ENCODE measurements around the gene CPEB3.
"Not testable (repeated sequence)": the region's sequence is repeated elsewhere in the genome, so short reads cannot be mapped to it uniquely, and the experiment has no call there.

Gene CPEB3

DNA sequence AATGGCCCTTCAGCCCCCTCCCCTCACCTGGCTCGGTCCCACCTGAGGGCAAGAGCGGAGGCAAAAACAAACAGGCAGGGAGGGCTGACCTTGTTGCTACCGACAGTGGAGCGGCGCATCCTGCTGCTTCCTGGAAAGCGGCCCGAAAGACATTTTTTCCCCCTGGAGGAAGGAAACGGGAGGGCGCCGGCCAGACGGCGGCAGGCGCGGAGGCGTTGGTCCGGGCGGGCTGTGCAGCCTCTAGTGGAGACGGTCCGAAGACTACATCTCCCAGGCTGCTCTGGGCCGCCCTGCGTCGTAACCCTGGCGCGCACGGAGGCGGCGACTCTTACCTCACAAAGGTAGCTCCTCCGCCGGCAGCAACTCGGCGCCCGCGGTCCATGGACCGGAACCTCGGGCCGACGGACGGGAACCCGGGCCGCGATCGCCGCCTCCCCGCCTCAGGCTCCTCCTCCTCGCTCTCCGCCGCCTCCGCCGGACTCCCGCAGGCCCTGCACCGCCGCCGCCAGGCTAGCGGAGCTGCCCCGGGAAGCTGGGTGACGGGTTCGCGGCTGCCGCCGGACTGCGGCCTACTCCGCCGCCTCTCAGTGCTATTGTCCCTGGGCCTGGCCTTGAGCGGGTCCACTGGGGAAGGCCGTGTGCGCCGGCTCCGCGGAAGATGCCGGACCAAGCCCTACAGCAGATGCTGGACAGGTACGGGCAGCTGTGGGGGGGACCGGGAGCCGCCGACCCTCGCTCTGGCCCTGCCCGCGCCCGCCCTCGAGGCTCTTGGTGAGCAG lies at the start of gene CPEB3, which contains the start of gene MARCHF5:
Gene CPEB3, minus strand, starts transcription at position 242 of the 779 bp plus-strand sequence. CDS start 50,728 bp downstream, outside the sequence.
Gene MARCHF5, plus strand, starts transcription at position 331 of the 779 bp plus-strand sequence. Its CDS starts 328 bp downstream, at position 659.
- peak; percentile 94 for DNase-seq

DNA sequence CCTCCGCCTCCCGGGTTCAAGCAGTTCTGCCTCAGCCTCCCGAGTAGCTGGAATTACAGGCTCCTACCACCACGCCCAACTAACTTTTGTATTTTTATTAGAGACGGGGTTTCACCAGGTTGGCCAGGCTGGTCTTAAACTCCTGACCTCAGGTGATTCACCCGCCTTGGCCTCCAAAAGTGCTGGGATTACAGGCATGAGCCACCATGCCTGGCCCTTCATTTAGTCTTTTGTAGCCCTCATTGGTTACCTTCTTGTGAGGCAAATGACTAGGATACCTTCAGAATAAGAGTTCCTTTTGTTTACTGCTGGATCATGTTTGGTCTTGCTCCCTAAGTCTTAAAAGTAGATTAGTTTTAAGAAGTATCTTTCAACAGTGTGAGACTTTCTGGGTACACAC lies 39.0 kb upstream of the CPEB3 start:
- not testable (repeated sequence) for DNase-seq

DNA sequence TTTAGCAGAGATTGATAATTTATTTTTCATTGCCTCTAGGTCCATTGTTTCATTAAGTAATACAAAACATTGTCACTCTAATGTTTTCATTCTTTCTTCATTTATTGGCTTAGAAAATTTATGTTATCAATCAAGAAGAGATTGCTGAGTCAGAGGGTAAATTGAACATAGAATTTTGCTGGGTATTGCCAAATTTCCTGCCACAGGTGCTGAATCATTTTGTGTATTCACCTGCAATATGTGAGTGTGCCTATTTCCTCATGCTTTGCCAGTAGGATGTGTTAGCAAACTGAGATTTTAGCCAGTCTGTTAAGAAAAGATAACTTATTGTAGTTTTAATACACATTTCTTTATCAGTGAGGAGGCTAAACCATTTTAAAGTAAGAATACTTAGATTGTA lies 38.1 kb upstream of the CPEB3 start:
- DNase-seq: no peak

DNA sequence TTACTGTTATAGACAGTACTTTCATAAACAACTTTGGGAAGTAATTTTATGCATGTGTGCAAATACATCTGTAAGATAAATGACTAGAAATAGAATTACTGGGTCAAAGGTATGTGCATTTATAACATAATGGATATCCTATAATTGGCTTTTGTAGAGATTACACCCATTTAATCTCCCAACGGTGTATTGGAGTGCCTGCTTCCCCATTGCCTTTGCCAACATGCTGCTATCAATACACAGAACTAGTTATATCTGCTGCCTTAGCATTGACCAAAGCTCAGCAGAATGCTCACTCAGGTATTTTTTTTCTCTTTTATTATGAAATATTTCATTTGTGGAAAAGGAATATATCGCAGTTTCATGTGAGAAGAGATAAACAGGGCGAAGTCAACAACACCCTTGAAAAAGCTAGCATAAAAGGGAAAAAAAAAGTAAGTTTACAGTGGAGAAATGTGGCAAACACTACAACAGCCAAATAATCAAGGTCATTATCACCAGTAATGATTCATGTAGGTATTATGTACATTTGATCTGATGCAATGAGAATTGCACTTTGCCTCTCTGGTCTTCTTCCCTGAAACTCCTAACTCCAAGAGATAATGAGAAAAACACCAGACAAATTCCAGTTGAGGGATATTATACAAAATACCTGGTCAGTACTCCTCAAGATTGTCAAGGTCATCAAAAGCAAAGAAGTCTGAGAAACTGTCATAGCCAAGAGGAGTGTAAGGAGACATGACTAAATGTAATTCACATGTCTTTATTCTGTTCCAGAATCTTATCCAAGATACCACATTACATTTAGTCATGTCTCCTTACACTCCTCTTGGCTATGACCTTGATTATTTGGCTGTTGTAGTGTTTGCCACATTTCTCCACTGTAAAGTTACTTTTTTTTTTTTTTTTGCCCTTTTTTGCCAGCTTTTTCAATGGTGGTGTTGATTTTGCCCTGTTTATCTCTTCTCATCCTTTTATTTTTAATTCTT lies 36.9 kb upstream of the CPEB3 start:
- DNase-seq: no peak

DNA sequence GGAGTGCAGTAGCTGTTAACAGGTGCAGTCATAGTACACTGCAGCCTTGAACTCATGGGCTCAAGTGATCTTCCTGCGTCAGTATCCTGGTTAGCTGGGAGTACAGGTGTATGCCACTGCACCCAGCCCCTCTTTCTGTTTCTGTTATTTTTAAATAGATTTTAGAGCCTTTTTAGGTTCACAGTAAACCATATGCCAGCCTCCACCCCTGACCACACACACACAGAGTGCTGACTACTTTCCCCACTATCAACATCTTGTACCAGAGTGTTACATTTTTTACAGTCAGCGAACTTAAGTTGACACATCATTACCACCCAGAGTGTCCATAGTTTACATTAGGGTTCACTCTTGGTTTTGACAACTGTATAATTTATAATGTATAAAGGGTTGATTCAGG lies 32.2 kb upstream of the CPEB3 start:
- no peak for DNase-seq

DNA sequence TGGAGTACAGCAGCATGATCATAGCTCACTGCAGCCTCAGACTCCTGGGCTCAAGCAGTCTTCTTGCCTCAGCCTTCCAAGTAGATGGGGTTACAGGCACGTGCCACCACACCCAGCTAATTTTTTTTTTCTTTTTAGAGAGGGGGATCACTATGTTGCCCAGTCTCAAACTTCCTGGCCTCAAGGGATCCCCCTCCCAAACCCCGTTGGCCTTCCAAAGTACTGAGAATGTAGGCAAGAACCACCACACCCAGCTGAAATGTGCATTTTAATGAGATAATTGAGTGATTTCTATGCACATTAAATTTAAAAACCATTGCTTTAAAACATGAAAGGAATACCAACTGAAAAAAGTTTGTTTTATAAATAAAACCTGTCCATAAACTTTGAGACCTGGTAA lies 25.7 kb upstream of the CPEB3 start:
- no peak for DNase-seq

DNA sequence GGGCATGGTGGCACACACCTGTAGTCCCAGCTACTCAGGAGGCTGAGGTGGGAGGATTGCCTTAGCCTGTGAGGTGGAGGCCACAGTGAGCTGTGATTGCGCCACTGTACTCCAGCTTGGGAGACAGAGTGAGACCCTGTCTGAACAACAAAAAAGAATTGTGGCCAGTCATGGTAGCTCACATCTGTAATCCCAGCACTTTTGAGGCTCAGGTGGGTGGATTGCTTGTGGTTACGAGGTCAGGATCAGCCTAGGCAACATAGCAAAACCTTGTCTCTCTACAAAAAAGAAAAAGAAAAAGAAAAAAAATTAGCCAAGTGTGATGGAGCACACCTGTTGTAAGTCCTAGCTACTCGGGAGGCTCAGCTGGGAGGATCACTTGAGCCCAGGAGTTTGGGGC lies 22.9 kb upstream of the CPEB3 start:
- no peak for DNase-seq

DNA sequence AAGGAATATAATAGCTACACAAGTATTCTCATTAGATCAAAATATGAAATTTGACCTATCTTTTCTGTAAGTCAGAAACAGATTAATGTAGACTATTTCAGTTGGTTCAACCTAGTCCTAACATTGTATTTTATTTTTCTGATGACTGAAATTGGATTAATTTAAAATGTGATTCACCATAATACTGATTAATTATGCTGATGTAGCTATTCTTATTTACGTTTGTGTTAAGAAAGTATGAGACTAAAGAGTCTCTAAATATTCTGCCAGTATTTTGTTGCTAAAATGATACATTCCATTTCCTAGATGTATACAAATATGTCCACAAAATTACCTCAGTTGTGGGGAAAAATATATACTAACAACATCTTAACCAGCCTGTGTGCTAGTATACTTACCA lies 18.4 kb upstream of the CPEB3 start:
- no peak for DNase-seq

DNA sequence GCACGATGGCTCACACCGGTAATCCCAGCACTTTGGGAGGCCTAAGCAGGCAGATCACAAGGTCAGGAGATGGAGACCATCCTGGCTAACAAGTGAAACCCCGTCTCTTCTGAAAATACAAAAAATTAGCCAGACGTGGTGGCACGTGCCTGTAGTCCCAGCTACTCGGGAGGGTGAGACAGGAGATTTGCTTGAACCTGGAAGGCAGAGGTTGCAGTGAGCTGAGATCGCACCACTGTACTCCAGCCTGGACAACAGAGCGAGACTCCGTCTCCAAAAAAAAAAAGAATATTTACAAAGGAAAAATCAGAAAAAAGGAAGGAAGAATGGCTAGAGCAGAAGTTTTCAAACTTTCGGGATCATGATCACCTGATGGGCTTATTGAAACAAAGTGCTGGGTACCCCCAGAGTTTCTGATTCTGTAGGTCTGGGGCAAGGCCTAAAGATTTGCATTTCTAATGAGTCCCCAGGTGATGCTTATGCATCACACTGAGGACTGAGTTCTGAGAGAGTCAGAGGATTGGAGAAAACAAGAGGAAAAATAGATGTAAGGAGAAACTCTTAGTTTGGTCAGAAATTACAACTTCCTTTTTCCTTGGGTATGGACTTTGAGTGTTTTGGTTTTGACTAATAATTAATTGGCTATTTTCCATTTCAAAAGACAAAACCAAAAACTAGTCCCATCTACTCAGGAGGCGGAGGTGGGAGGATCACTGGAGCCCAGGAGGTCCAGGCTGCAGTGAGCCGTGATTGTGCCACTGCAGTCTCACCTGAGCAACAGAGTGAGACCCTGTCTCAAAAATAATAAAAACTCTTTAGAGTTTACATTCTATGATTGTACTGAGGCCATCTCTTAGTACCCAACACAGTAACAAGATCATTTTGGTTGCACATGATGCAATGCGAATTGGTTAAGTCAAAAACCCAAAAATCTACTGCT lies 14.5 kb upstream of the CPEB3 start:
- DNase-seq: no peak

DNA sequence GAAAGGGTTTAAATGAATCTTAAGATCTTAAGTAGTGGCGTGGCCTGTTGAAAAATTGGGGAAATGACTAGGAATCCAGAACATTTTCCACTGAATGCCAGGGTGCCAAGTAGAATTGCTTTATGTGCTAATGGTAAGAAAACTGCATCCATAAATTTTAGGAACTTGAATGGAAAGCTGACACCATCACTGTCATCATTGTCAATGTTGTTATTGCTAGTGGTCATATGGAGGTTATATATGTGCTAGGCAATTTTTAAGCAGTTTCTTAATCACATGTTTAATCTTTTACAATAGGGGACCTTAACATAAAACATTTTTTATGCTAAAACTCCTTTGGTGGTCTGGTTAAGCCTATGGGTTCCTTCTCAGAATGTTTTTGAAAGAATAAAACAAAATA lies 13.2 kb upstream of the CPEB3 start:
- no peak for DNase-seq

DNA sequence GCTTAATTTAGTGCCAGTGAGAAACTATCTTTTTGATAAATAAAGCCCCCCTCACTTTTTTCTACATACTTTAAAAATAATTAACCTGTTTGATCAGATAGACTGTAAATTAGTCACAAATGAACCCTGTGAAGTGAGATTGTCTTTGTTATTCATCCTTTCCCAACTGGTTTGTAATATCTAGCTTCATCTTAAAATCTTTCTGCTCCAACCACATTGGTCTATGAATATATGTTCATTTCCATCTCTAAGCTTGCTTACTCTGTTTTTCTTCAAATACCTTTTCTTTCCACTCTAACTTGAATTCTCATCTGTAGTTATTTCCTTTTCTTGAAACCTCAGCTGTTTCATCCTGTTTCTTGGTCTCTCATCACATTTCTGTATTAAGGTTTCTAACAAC lies 12.2 kb upstream of the CPEB3 start:
- no peak for DNase-seq

DNA sequence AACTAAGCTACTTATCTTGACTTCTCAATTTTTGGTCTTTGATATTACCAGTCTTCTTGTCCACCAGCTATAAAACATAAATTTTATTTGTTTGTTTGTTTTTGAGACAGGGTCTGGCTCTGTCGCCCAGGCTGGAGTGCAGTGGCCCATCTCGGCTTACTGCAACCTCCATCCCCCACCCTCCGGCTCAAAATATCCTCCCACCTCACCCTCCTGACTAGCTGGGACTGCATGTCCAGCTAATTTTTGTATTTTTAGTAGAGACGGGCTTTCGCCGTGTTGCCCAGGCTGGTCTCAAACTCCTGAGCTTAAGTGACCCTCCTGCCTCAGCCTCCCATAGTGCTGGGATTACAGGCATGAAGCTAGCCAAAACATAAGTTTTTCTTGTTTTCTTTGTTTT lies 7.6 kb upstream of the CPEB3 start:
- no peak for DNase-seq

DNA sequence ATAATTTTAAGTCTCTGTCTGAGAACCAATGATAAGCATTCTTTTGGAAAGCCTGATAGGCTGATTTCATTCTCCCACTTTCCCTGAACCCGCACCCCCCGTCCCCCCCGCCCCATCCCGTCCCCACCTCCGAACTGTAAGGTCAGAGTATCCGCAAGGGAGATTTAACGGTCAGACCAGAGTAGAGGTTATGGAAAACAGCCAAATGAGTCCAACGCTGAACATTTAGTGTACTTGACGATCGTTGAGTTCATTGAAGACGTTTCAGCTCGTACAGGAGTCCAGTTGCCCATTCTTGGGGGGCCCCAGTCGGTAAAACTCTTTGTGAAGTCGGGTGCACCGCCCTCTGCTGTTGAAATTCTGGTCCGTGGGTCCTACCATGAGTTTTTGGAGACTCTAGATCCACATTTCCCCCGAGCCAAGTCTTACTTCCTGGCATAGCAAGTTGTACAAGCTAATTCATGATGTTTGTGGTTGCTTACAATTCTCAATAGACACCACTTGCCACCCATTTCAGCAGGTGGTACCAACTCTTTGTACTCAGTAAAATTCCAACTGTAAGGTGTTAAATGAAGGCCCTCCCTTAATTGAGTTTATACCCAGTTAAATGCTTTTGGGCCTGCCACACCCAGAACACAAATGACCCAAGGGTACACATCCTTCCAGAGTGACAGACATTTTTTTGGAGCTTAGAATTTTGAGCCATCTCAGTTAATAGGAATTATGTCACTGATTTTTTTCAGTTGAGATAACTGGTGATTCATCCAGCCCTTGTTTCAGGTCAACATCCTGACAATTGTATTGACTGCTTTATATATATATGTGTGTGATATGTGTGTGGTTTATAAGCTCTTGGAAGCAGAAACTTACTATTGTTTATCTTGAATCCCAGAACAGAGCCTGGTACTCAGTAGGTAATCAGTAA lies 1.3 kb upstream of the CPEB3 start:
- DNase-seq: peak; percentile 32

DNA sequence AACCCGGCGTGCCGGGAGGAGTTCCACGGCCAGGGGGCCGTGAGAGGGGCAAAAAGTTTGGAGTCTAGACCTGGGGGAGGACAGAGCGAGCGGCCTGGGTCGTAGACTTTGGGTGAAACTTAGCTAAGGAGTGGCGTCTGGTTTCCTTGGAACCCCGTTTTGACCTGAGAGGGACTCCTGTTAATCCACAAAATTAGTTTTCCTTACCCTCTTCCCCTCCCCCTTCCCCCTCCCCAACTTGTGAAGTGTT lies 663 bp upstream of the CPEB3 start:
- DNase-seq: no peak

DNA sequence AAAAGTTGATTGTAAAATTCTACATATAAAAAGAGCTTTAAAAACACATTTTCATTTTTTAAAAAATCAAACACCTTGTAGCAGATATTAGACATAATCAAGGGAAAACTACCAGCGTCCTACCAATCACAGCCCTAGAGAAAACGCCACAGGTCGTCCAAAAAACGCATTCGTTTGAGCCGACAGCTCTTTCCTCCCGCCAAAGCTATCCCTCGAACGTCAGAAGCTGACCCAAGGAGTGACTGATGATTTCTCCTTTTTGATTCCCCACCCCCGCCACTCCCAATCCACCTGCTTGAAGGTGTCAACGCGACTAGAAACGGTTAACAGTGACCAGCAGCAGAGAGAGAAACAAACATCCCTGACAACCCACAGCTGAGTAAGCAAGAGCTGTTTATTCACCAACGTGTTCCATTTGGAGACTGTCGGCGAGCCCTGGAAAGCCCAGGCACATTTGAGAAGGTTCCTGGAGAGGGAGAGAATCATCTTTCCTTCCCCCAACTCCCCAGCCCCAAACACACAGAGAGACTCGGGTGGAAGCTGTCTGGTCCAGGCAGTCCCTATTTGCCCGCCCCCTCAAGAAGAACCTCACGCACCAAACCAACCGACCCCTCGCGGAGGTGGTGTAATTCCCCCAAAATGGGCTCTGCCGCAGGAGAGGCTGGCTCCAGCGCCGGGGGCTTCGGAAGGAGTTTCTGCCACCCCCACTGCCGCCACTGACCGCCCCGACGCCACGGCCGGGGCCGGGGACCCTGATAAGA lies 622 bp downstream of the CPEB3 start:
- DNase-seq: peak; percentile 22

DNA sequence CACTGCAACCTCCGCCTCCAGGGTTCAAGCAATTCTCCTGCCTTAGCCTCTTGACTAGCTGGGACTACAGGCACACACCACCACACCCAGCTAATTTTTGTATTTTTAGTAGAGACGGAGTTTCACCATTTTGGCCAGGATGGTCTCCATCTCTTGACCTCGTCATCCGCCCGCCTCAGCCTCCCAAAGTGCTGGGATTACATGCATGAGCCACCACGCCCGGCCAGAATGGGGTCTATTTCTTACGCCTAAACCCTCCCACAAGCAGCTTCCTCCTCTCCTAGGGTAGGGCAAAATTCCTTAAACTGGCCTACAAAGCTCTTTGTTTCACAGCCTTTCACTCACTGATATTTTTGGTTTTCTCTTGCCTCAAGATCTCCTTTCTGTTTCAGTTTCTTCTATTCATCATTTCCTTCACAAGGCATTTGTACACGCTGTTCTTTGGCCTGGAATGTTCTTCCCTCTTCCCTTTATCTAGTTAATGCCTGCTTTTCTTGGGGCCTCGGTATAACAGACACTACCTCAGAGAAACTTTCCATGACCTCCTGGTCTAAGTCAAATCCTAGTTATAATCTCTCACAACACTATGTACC lies 6.7 kb downstream of the CPEB3 start:
- no peak for DNase-seq

DNA sequence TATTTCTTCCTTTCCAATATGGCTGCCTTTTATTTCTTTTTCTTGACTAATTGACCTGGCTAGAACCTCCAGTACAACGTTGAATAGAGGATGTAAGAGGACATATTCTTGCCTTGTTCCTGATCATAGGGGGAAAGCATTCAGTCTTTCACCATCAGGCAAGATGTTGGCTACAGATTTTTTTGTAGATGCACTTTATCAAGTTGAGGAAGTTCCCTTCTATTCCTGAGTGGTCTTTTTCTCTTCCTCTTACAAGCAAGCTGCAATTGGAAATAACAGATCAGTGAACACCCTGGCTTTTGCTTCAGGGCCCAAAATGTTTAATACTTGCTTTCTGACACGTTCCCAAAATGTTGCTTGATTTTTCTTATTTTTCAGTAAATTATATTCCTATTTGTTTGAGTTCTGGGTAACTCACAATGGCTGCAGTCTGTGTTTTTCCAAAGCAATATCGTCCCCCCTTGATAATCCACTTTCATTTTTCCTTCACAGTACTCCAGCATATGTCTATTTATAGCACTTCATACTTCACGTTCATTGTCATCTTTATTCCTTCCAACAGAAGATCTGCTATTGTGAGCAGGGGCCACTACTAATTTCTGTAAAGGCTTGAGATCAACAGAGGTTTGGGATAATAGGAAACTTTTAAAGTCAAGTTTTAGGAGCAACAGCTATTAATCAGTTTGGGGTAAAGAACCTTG lies 11.7 kb downstream of the CPEB3 start:
- no peak for DNase-seq

DNA sequence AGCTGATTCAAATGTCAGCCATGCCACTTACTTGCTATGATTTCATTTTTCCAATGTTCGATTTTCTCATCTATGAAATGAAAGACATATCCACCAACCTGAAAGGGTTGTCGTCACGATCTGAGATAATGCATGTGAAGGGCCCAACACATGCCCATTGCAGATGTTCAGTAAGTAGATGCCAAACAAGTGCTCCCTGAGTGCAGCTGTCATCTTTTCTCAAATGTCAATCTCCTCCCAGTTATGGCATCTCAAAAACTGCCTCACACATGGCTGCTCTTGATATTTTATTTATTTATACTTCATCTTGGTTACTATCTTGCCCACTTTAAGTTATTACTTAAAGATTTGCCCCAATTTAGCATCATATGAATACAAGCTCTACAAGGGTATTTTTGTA lies 16.8 kb downstream of the CPEB3 start:
- DNase-seq: no peak

DNA sequence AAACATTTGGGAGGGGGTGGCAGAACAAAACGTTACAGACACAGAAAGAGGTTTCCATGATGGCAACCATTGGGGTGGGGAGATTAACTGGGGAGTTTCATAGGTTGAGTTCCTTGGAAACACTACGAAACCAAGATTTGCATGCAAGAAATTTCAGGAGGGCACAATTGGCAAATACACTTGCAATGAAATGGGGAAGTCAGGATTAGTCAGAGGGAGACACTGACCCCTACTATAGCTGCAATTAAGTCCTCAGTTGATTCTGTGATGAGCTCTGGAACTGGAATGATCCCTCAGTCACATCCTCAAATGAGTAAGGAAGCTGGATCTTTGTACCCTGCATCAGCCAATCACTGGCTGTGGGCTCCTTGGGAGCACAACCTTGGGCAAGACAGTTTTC lies 22.1 kb downstream of the CPEB3 start:
- no peak for DNase-seq

DNA sequence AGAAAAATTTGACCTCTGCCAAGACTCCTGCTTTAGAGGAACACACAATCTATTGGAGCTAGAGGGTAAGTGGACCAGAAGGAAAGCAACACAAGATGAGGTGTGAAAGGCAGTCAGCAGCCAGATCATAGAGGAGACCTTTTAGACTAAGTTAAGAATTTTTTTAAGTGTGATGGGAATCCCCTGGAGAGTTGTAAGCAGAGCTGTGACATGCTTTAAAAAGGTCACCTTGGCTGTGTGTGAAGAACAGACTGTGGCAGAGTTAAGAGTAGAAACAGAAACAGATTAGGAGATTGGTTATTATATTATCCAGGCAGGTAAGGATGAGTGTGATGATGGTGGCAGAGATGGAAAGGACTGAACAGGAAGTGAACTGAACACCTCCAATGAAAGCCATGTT lies 23.5 kb downstream of the CPEB3 start:
- no peak for DNase-seq
